Mammary epithelial cell (primary cell): Measurements from ENCODE around the gene ZNF10.

Source experiments
- CTCF ChIP-seq, 2 donors: IDR thresholded peaks in 1 of 2; conservative IDR thresholded peaks in 1 of 2; 2 replicates each; pipeline ENCODE4 v1.5.1; 2011 to 2012; ENCODE audit warnings: inconsistent platforms in 2 of 2, low read length in 2 of 2, mild to moderate bottlenecking in 2 of 2, control low read depth in 1 of 2, low read depth in 1 of 2; ENCODE audit not compliant: insufficient read depth in 1 of 2; ENCODE audit errors: extremely low read depth in 1 of 2
- EZH2 ChIP-seq: IDR thresholded peaks from 2 replicates; pipeline ENCODE4 v1.6.1; 2012; ENCODE audit warnings: low read length, inconsistent platforms, borderline replicate concordance

GRCh38 chr12:133190176-133190575, 59.7 kb downstream of the ZNF10 start:
- TF ChIP-seq CTCF (conservative IDR thresholded peaks at IDR 0.05 in 1 of 2, IDR thresholded peaks at IDR 0.05 in 1 of 2; ENCODE audit: extremely low read depth in 1 of 2, insufficient read depth in 1 of 2, low read depth in 1 of 2, low read length in 2 of 2) = no peak
- no peak for TF ChIP-seq EZH2
